Activated naive CD8-positive, alpha-beta T cell treated with anti-CD3 and anti-CD28 coated beads, Interleukin-2, amount 50 U/mL, for 24 hours (primary cell): Measurements from ENCODE around the gene CAMTA1.

Source experiments
- ATAC-seq: fragments of 150-1000 bp; cut with Tn5 transposase; one replicate; pipeline ENCODE4 v1.10.0; 2021
- DNase-seq: peaks from one replicate; pipeline ENCODE4 v3.0.0; 2021
- H3K27ac Mint-ChIP-seq: one replicate; pipeline ENCODE4 v1.8.0; 2021; ENCODE audit warnings: mild to moderate bottlenecking, mixed read lengths
- H3K27me3 Mint-ChIP-seq: one replicate; pipeline ENCODE4 v1.8.0; 2021; ENCODE audit warnings: mixed read lengths
- H3K36me3 Mint-ChIP-seq: one replicate; pipeline ENCODE4 v1.8.0; 2021; ENCODE audit warnings: low read depth, mixed read lengths
- H3K4me1 Mint-ChIP-seq: one replicate; pipeline ENCODE4 v1.8.0; 2021; ENCODE audit warnings: mixed read lengths
- H3K4me3 Mint-ChIP-seq: one replicate; pipeline ENCODE4 v1.8.0; 2021; ENCODE audit warnings: mild to moderate bottlenecking, moderate library complexity, mixed read lengths
- H3K9me3 Mint-ChIP-seq: one replicate; pipeline ENCODE4 v1.8.0; 2021; ENCODE audit warnings: mixed read lengths

The CAMTA1 gene

DNA sequence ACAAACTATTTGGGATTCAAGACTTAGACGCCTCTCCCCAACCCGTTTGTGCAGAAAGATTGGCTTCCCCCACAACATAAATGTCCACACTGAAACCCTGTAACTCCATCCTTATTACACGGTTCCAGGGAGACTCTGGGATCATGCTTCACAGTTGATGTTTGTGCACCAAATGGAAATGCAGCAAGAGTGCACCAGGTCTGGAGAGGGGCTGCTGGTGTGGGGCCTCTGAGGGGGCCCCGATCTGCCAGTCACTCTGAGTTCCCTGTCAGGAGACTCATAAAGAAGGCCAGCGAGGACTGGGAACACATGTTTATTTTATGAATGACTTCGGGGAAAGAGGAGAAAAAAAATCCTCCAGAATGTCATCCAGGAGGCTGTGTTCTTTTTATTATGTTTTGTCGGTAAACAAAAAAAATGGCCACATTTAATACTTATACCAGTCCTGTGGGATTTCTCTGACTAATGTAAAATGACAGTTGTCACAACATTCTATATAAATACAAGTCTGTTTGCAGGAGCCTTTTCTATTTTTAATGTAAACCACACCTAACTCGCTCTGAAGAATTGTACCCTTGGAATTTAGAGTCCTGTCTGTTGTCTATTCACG, 546.8 kb downstream of the CAMTA1 start:
- Mint-ChIP-seq H3K4me1 (no peaks in the 10 kb centered on the region), H3K27ac (no peak overlapping the region), H3K27me3 (no peaks in the 10 kb centered on the region), H3K9me3 (peaks cover 8% of the 10 kb centered on the region), H3K4me3 (no peak overlapping the region), H3K36me3 (no peaks in the 10 kb centered on the region)
- no peak for ATAC-seq
- no peak for DNase-seq

DNA sequence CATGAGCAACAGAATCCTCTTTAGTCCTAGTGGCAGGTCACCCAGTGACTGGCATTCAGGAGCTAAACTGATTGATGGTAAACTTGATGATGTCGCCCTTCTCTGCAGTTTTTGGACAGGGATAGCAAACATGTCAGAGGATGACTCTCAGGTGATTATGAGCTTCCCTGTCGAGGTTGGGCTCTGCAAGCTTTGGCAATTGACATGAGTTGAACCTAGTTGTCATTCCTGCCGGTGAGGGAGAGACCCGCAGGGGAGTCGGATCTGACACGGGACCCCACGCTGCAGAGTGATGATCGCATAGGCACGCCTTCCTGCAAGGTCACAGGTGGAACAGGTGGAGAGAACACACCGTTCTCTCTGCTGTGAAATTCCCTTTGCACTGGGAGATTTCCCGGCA, 547.8 kb downstream of the CAMTA1 start:
- Mint-ChIP-seq H3K27me3 (no peaks in the 10 kb centered on the region), H3K27ac (no peak overlapping the region), H3K4me3 (no peak overlapping the region), H3K9me3 (peaks cover 4% of the 10 kb centered on the region), H3K36me3 (no peaks in the 10 kb centered on the region), H3K4me1 (no peaks in the 10 kb centered on the region)
- DNase-seq (no peak), ATAC-seq (no peak)

DNA sequence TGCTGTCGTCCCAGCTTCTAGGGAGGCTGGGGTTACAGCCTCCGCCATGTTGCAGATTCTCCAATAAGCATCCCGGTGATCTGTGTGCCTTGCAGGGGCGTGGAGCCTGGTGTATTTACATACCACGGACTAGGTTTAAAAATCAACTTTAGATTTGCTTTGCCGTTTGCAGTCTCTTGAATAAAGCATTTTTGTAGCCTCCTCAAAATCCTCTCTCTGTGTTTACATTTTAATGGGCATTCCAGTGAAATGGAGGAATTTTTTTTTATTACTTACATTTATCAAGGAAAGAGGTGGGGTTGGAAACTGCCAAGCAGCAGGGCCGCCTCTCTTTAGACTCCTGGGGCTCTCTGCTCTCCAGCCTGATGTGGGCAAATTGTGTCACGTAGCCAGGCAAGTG, 548.4 kb downstream of the CAMTA1 start:
- Mint-ChIP-seq H3K4me3 (no peak overlapping the region), H3K4me1 (no peaks in the 10 kb centered on the region), H3K9me3 (peaks cover 2% of the 10 kb centered on the region), H3K27me3 (no peaks in the 10 kb centered on the region), H3K36me3 (no peaks in the 10 kb centered on the region), H3K27ac (no peak overlapping the region)
- ATAC-seq (no peak), DNase-seq (no peak)

DNA sequence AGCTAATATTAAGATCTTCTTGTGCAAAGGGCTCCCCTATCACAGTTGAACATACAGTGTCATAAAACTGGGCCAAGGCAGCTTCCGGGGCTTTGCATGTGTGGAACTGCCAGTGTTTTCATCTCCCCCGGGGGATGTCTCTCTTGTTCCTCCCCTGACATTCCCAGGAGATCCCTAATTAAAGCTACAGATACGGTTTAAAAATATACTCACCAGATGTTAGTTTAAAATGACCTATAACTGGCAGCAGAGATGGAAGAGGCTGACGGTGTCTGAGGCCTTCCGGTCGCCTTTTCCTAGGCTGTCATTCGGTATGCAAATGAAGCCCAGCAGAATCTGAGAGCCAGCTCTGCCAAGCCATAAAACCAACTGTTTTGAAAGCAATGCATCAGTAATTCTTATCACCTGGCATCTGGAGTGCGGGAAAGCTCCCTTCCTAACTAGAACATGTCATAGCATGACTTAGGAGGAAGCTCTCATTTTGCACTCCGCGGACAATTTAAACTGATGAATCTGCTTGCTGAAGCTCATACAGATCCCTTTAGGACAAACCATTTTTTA, 549.3 kb downstream of the CAMTA1 start:
- DNase-seq (no peak), ATAC-seq (no peak)
- Mint-ChIP-seq H3K9me3 (no peaks in the 10 kb centered on the region), H3K4me1 (no peaks in the 10 kb centered on the region), H3K4me3 (no peak overlapping the region), H3K27me3 (no peaks in the 10 kb centered on the region), H3K27ac (no peak overlapping the region), H3K36me3 (no peaks in the 10 kb centered on the region)

DNA sequence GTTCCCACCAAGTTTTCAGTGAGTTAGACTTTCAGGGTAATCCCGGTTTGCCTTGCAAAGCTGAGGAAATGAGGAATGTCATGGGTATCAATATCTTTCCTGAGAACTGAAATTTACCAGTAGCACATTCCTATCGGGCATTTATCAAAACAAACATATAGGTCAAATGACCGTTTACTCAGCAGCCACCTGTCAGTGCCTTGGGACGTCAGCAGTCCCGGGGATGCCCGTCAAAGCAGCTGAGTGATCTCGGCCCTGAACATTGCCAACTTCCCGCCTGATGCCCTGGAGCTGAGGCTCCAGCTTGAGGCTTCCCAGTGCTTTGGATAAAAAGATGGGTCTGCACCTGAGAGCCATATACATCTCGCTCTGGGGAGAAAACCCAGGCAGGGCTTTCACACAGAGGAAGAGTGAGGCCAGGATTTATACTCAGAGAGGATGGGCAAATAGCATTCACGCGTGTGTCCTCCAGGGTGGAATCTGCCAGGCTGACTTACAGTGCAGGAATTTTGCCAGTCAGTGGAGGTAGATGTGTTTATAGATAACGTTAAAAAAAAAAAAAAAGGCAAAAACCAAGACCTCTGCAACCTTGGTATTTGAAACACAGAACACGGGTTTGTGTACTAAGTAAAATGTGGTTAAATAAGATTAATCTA, 550.1 kb downstream of the CAMTA1 start:
- Mint-ChIP-seq H3K9me3 (no peaks in the 10 kb centered on the region), H3K36me3 (no peaks in the 10 kb centered on the region), H3K27me3 (no peaks in the 10 kb centered on the region), H3K4me1 (no peaks in the 10 kb centered on the region), H3K27ac (no peak overlapping the region), H3K4me3 (no peak overlapping the region)
- ATAC-seq = no peak
- DNase-seq = no peak

DNA sequence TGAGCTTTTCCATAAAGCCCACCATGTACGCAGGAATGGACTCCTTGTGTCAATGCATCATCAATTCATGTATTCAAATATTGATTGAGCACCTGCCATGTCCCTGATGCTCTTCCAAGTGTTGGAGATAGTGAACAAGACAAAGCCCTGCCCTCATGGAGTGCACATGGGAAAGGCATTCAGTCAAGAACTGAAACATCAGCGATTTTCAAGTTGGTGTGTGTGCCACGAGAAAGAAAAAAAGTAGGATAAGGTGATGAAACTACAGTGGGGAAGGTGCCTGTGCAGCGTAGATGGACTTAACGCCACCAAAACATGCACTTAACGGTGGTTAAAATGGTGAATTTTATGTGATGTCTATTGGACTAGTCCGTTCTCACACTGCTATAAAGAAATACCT, 553.2 kb downstream of the CAMTA1 start:
- DNase-seq = no peak
- ATAC-seq = no peak
- H3K4me1 Mint-ChIP-seq = no peaks in the 10 kb centered on the region
- no peaks in the 10 kb centered on the region for H3K27me3 Mint-ChIP-seq
- no peak overlapping the region for H3K4me3 Mint-ChIP-seq
- H3K9me3 Mint-ChIP-seq = no peaks in the 10 kb centered on the region
- H3K27ac Mint-ChIP-seq = no peak overlapping the region
- H3K36me3 Mint-ChIP-seq = no peaks in the 10 kb centered on the region

DNA sequence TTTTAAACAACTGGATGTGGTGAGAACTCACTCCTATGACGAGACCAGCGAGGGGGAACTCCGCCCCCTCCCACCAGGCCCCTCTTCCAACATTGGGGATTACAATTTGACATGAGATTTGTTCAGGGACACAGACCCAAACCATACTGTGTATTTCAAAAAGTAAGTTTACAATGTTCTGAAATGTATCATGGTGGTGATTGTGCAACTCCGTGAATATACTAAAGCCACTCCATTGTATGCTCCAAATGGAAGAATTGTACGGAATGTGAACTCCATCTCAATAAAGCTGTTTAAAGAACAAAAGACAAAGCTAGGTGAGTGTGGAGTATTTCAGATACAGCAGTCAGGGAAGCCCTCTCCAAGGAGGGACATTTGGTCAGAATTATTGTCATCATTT, 553.8 kb downstream of the CAMTA1 start:
- Mint-ChIP-seq H3K27ac (no peak overlapping the region), H3K27me3 (no peaks in the 10 kb centered on the region), H3K9me3 (no peaks in the 10 kb centered on the region), H3K4me3 (no peak overlapping the region), H3K4me1 (no peaks in the 10 kb centered on the region), H3K36me3 (no peaks in the 10 kb centered on the region)
- ATAC-seq (no peak), DNase-seq (no peak)

DNA sequence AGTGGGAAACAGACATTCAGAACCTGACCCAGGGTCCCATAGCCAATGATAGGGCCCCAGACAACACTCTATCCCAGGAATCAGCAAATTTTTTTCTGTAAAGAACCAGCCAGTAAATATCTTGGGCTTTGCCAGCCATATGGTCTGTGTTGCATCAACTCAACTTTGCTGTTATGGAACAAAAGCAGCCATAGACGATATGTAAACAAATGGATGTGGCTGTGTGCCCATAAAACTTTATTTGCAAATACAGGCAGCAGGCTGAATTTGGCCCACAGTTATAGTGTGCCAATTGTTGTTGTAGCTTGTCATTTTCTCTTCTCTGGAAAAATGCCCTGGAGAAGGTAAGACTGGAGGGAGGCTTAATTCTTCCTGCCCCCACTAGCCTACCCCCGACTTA, 554.7 kb downstream of the CAMTA1 start:
- Mint-ChIP-seq H3K4me1 (no peaks in the 10 kb centered on the region), H3K27me3 (no peaks in the 10 kb centered on the region), H3K36me3 (no peaks in the 10 kb centered on the region), H3K27ac (no peak overlapping the region), H3K4me3 (no peak overlapping the region), H3K9me3 (no peaks in the 10 kb centered on the region)
- ATAC-seq (no peak), DNase-seq (no peak)

DNA sequence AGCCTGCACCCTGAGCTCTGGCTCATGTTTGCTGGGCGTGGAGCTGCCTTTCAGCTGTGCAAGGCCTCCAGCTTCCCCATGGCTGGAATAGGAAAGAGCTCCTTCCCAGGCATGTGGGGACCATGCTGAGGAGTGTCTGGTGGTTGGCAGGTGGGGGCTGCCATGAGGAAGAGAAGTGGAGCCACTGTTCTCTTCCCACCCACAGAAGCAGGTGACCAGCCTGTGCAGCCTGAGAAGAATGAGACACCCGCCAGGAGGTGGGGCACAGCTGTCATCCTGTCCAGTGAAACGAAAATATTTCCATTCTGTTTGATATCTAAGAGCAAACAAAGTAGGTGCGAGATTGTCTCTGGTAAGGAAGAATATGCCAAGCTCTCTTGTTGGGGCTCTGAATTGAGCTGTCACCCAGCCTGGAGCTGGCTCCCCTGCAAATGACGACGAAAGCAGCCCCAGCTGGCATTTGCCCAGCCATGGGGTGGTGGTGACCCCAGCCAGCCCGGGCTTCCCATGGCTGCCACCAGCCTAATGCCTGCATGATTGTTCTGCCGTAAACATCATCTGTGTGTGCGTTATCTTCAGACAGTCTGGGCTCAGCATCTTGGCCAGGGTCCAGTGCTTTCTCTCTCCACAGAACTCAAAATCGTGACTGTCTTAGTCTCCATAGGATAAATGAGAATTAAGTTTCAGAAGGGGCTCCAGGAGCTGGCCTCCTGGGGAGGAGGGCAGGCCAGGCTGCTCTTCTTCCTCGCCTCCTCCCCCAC, 556.1 kb downstream of the CAMTA1 start:
- H3K27me3 Mint-ChIP-seq = no peaks in the 10 kb centered on the region
- no peak for DNase-seq
- no peaks in the 10 kb centered on the region for H3K9me3 Mint-ChIP-seq
- no peaks in the 10 kb centered on the region for H3K36me3 Mint-ChIP-seq
- no peaks in the 10 kb centered on the region for H3K4me1 Mint-ChIP-seq
- no peak for ATAC-seq
- H3K27ac Mint-ChIP-seq = no peak overlapping the region
- no peak overlapping the region for H3K4me3 Mint-ChIP-seq

DNA sequence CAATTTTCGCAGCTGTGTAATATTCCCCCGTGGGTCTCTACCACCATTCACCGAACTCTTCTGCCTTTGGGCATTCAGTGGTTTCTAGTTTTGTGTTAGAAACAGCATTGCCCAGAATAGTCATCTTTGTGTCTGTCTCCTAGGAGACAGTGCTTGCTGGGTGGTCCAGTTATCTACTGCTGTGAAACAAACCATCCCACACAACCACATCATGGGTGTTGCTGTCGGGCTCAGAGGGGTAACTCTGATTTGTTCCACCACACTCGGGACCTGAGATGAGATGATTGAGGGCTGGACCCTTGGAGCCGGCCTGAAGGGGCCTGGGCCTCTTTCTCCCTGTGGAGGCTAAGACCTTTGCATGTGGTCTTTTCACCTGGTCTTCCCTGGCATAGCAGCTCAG, 558.6 kb downstream of the CAMTA1 start:
- no peaks in the 10 kb centered on the region for H3K36me3 Mint-ChIP-seq
- H3K27ac Mint-ChIP-seq = no peak overlapping the region
- no peaks in the 10 kb centered on the region for H3K4me1 Mint-ChIP-seq
- H3K27me3 Mint-ChIP-seq = no peaks in the 10 kb centered on the region
- H3K9me3 Mint-ChIP-seq = no peaks in the 10 kb centered on the region
- no peak overlapping the region for H3K4me3 Mint-ChIP-seq
- DNase-seq = no peak
- no peak for ATAC-seq

DNA sequence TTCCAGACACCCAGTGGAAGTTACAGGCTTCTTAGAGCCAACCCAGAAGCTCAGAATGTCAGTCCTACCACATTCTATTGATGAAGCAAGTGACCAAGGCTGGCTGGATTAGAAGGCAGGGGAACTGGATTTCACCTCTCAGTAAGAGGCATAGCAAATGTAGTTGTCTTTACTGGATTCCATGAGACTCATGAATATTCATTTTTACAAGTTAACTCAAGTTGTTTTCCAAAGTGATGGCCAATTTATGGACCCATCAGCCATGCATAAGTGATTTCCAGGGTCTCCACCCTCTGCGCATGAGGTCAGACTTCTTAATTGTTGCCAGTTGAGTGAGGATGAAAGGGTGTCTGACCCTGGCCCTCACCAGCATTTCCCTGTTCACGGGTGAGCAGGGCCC, 559.0 kb downstream of the CAMTA1 start:
- no peaks in the 10 kb centered on the region for H3K9me3 Mint-ChIP-seq
- no peak for DNase-seq
- no peaks in the 10 kb centered on the region for H3K27me3 Mint-ChIP-seq

DNA sequence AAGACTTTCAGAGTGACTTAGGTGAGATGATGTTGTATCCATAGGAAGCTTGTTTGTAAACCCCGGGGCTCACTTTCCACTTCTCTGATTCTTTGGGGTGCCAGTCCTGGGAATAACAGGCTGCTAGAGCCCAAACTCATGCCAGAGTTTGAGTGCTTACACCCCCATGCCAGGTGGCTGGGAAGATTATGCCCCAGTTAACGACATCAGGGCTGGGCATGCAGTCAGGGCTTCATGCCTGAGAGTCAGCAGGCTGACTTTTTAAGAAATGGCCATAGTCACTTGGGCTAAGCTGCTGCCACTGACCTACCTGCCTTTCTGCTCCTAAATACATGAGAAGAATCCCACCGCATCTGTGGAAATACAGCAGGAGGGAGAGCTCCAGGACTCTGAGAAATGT, 560.3 kb downstream of the CAMTA1 start:
- Mint-ChIP-seq H3K36me3 (no peaks in the 10 kb centered on the region), H3K27ac (no peak overlapping the region), H3K27me3 (no peaks in the 10 kb centered on the region), H3K4me3 (no peak overlapping the region), H3K4me1 (no peaks in the 10 kb centered on the region), H3K9me3 (no peaks in the 10 kb centered on the region)
- DNase-seq (no peak), ATAC-seq (no peak)

More for the DNA sequence above, 559.0 kb downstream of the CAMTA1 start:
- ATAC-seq = no peak
- Mint-ChIP-seq H3K4me1 (no peaks in the 10 kb centered on the region), H3K36me3 (no peaks in the 10 kb centered on the region), H3K4me3 (no peak overlapping the region), H3K27ac (no peak overlapping the region)

DNA sequence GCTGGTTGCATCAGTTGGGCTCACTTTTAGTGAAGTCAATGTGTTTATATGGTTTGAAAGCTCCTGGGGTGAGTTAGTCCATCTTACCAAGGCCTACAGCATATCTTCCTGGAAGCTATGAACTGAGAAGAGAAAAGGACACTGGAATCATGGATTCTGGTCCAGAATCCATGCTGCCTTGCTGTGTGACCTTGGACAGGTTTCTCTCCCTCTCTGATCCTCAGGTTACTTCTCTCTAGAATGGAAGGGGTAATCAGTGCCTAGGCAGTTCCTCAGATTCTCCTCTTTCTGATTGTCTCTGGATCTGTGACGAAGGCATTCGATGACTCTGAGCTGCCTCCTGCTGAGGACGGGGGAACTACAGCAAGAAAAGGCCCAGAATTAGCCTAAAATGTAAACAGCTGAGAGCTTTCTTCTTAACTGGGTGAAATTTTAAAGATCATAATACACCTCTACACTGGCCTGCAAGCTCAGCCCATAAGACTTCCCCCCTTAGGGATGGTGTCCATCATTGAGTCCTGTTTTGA, 560.9 kb downstream of the CAMTA1 start:
- H3K4me3 Mint-ChIP-seq = no peak overlapping the region
- no peaks in the 10 kb centered on the region for H3K9me3 Mint-ChIP-seq
- H3K27me3 Mint-ChIP-seq = no peaks in the 10 kb centered on the region
- no peak overlapping the region for H3K27ac Mint-ChIP-seq
- DNase-seq (no peak), ATAC-seq (no peak)
- H3K4me1 Mint-ChIP-seq = no peaks in the 10 kb centered on the region
- no peaks in the 10 kb centered on the region for H3K36me3 Mint-ChIP-seq

DNA sequence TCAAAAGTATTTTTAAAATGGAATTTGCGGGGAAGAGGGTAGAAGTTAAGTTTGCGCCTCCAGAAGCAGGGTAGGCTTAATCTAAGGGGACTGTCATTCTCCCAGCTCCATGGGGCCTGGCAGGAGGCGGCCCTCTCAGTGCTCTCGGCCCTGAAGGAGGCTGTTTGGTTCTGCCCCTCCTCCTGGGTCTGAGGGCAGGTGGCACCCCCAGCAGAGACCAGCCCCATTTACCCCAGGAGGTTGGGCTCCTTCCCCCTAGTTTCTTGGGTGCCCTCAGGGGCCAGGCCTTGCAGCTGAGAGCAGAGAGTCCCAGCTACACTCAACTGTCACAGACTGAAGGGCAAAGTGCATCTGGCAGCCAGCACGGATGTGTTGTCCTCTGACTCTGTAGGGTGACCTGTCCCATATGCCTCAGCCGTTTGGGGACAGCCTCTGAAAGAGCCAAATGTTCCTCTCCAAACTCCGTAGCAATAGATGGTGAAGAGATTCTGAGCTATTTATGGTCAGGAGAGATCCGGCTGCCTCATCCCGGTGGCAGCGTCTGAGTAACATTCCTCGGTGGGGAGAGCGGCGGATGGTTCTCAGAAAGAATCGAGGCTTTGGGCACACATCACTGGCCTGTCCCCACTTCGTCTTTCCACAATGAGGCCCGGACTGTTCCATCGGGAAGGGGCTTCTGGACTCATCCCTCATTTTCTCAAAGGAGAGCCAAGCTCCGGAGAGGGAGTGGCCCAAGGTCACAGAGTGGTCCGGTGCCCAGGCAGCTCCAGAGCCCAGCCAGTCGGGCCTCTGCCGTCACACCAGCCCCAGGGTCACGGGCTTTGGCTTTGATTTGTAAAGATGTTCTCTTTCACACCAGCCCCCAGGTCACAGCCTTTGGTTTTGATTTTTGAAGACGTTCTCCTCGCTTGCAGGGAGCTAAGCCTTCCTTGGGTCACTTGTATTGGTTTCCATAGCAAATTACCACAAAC, 561.6 kb downstream of the CAMTA1 start:
- Mint-ChIP-seq H3K36me3 (no peaks in the 10 kb centered on the region), H3K27me3 (no peaks in the 10 kb centered on the region), H3K4me1 (no peaks in the 10 kb centered on the region), H3K9me3 (no peaks in the 10 kb centered on the region), H3K27ac (no peak overlapping the region), H3K4me3 (no peak overlapping the region)
- DNase-seq = no peak
- ATAC-seq = no peak
